ENCODE results near the gene SLC23A2. TPM values are rescaled to one million over a fixed set of nuclear protein-coding genes. Genes with fewer than 3 reads are reported as not detected.

SLC23A2 gene
- total RNA-seq, 1 experiment from 2014 or later: 37.3 TPM

DNA sequence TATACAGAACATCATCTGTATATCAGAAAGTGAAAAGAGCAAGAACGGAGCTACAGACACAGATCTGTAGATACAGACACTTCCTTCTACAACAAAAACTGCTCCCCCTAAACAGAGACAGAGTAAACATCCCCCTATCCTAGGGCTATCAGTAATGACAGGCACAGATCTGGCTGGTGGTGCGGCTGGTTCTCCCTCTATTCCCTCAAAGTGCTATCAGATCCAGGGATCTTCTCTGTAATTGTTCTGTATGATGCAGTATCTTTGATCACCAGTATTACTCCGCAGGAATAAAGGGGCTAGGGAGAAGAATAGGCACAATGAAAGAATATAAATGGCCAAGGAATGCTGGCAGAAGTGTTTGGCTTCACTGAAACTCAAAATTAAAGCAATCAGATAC, 80.7 kb downstream of the SLC23A2 start:
- no peak overlapping the region for H3K27ac Mint-ChIP-seq (ENCODE audit: unreplicated experiment)
- no peak for DNase-seq
- H3K4me3 Mint-ChIP-seq (ENCODE audit: unreplicated experiment): no peak overlapping the region
- CTCF ChIA-PET: no interaction called here
- H3K27me3 ChIP-seq (replicated peaks; ENCODE audit: control insufficient read depth, insufficient read depth, low read length): no peaks in the 10 kb centered on the region
- no peaks in the 10 kb centered on the region for H3K27me3 Mint-ChIP-seq (ENCODE audit: insufficient read depth, unreplicated experiment)
- BruUV-seq (replicated peaks): no TSS peak
- POLR2A ChIA-PET: no interaction called here
- H3K9me3 ChIP-seq: no peaks in the 10 kb centered on the region
- no peaks in the 10 kb centered on the region for H3K9me3 Mint-ChIP-seq (ENCODE audit: unreplicated experiment)
- no peak overlapping the region for H3K4me3 ChIP-seq (ENCODE audit: low read depth, low read length)
- intact Hi-C loops (cut with micrococcal nuclease; ENCODE audit: unreplicated experiment): no loop called here
- H3K36me3 Mint-ChIP-seq (ENCODE audit: insufficient read depth, unreplicated experiment): no peaks in the 10 kb centered on the region
- peaks cover 7% of the 10 kb centered on the region for H3K4me1 Mint-ChIP-seq (ENCODE audit: low read depth, unreplicated experiment)
- no peaks in the 10 kb centered on the region for H3K36me3 ChIP-seq (ENCODE audit: control insufficient read depth, insufficient read depth, low read length)
- no peaks in the 10 kb centered on the region for H3K4me1 ChIP-seq
- TF ChIP-seq, protein P1, sequence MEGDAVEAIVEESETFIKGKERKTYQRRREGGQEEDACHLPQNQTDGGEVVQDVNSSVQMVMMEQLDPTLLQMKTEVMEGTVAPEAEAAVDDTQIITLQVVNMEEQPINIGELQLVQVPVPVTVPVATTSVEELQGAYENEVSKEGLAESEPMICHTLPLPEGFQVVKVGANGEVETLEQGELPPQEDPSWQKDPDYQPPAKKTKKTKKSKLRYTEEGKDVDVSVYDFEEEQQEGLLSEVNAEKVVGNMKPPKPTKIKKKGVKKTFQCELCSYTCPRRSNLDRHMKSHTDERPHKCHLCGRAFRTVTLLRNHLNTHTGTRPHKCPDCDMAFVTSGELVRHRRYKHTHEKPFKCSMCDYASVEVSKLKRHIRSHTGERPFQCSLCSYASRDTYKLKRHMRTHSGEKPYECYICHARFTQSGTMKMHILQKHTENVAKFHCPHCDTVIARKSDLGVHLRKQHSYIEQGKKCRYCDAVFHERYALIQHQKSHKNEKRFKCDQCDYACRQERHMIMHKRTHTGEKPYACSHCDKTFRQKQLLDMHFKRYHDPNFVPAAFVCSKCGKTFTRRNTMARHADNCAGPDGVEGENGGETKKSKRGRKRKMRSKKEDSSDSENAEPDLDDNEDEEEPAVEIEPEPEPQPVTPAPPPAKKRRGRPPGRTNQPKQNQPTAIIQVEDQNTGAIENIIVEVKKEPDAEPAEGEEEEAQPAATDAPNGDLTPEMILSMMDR (IDR thresholded peaks at IDR 0.05; ENCODE audit: insufficient read depth in 1 of 2, low read depth in 1 of 2, low read length in 1 of 2, severe bottlenecking in 1 of 2, unreplicated experiment in 1 of 2): no peak

GRCh38 chr20:4920131-4920530, 81.2 kb downstream of the SLC23A2 start:
- H3K27ac Mint-ChIP-seq (ENCODE audit: unreplicated experiment): no peak overlapping the region
- H3K36me3 ChIP-seq (ENCODE audit: control insufficient read depth, insufficient read depth, low read length): no peaks in the 10 kb centered on the region
- CTCF ChIA-PET: no interaction called here
- H3K4me3 Mint-ChIP-seq (ENCODE audit: unreplicated experiment): no peak overlapping the region
- no peaks in the 10 kb centered on the region for H3K9me3 Mint-ChIP-seq (ENCODE audit: unreplicated experiment)
- H3K4me1 ChIP-seq: no peaks in the 10 kb centered on the region
- H3K4me3 ChIP-seq (ENCODE audit: low read depth, low read length): no peak overlapping the region
- POLR2A ChIA-PET: no interaction called here
- BruUV-seq (replicated peaks): no TSS peak
- H3K27me3 Mint-ChIP-seq (ENCODE audit: insufficient read depth, unreplicated experiment): no peaks in the 10 kb centered on the region
- H3K27me3 ChIP-seq (replicated peaks; ENCODE audit: control insufficient read depth, insufficient read depth, low read length): no peaks in the 10 kb centered on the region
- TF ChIP-seq, protein P1 (IDR thresholded peaks at IDR 0.05; ENCODE audit: insufficient read depth in 1 of 2, low read depth in 1 of 2, low read length in 1 of 2, severe bottlenecking in 1 of 2, unreplicated experiment in 1 of 2): no peak
- peaks cover 7% of the 10 kb centered on the region for H3K4me1 Mint-ChIP-seq (ENCODE audit: low read depth, unreplicated experiment)
- intact Hi-C loops (cut with micrococcal nuclease; ENCODE audit: unreplicated experiment): no loop called here
- no peaks in the 10 kb centered on the region for H3K36me3 Mint-ChIP-seq (ENCODE audit: insufficient read depth, unreplicated experiment)
- no peaks in the 10 kb centered on the region for H3K9me3 ChIP-seq
- DNase-seq: no peak

GRCh38 chr20:4919047-4919704, 82.1 kb downstream of the SLC23A2 start:
- no peaks in the 10 kb centered on the region for H3K9me3 Mint-ChIP-seq (ENCODE audit: unreplicated experiment)
- Histone ChIP-seq H3K9me3 (no peaks in the 10 kb centered on the region), H3K4me1 (no peaks in the 10 kb centered on the region), H3K36me3 (ENCODE audit: control insufficient read depth, insufficient read depth, low read length) (no peaks in the 10 kb centered on the region), H3K4me3 (ENCODE audit: low read depth, low read length) (no peak overlapping the region), H3K27me3 (replicated peaks; ENCODE audit: control insufficient read depth, insufficient read depth, low read length) (no peaks in the 10 kb centered on the region)
- no peaks in the 10 kb centered on the region for H3K36me3 Mint-ChIP-seq (ENCODE audit: insufficient read depth, unreplicated experiment)
- H3K4me3 Mint-ChIP-seq (ENCODE audit: unreplicated experiment): no peak overlapping the region
- CTCF ChIA-PET: interaction anchor here (0.5 kb wide), 1 partner anchor 137 kb away, joined by 3 read pairs; no protein-coding TSS in a partner anchor
- H3K27me3 Mint-ChIP-seq (ENCODE audit: insufficient read depth, unreplicated experiment): no peaks in the 10 kb centered on the region
- no peak overlapping the region for H3K27ac Mint-ChIP-seq (ENCODE audit: unreplicated experiment)
- DNase-seq: no peak
- H3K4me1 Mint-ChIP-seq (ENCODE audit: low read depth, unreplicated experiment): peaks cover 7% of the 10 kb centered on the region
- no TSS peak for BruUV-seq (replicated peaks)
- TF ChIP-seq, protein P1 (IDR thresholded peaks at IDR 0.05; ENCODE audit: insufficient read depth in 1 of 2, low read depth in 1 of 2, low read length in 1 of 2, severe bottlenecking in 1 of 2, unreplicated experiment in 1 of 2): no peak
- intact Hi-C loops (cut with micrococcal nuclease; ENCODE audit: unreplicated experiment): no loop called here
- POLR2A ChIA-PET: no interaction called here
